GM12864 (cell line): Measurements from ENCODE around the gene GALNT17.
"Not testable (repeated sequence)": the region's sequence is repeated elsewhere in the genome, so short reads cannot be mapped to it uniquely, and the experiment has no call there.

Experiments used
- DNase-seq: peaks from one replicate; pipeline ENCODE4 v3.0.0-alpha.2; 2011; ENCODE audit warnings: low read depth
- H3K4me3 ChIP-seq: 2 replicates; pipeline ENCODE4 v1.5.1; 2011; ENCODE audit warnings: mild to moderate bottlenecking, low read depth, low read length, control low read depth
- CTCF ChIP-seq: IDR thresholded peaks from 2 replicates; pipeline ENCODE4 v1.5.1; 2011; ENCODE audit warnings: low read depth, mild to moderate bottlenecking, moderate library complexity, low read length, control low read depth, inconsistent platforms; ENCODE audit errors: missing control alignments

The GALNT17 gene

GRCh38 chr7:71627651-71628050, 495.7 kb downstream of the GALNT17 start:
- no peak for TF ChIP-seq CTCF
- no peak for DNase-seq
- no peak overlapping the region for H3K4me3 ChIP-seq

DNA sequence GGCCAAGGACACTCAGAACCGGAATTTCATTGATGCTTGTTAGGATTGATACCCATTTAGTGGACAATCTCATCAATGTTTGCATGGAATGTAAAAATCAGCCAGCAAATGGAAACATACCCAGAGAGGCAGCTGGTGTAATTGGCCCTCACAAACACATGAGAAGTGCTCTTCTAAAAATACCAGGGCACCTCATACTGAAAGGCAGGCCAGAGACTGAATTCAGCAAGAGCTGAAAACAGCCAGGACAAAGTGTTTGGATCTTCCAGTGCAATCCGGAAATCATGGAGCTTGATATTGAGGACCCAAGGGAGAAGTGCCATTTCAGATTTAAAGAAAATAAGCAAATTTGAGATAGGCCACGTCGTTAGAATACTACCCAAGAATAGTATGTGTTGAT, 498.6 kb downstream of the GALNT17 start:
- no peak for DNase-seq
- H3K4me3 ChIP-seq = no peak overlapping the region
- no peak for TF ChIP-seq CTCF

DNA sequence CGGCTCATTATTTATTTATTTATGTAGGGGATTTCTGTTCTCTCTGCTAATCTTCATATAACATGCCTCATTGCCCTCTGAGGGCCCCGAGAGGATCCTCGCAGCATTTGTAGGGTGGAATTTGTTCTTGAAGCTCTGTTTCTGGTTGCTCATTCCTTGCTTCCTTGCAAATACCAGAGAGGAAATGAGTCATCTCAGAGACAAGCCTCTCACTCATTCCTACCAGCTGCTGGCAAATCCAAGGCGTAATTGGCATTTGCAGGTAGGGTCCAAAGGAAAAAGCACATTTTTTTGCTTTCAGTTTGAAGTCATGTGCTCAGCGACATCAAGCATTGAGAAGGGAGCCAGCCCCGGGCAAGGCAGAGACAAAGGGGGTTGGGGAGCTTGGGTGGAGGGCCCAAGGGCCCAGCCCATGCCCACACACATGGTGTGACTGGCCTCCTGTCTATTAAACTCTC, 501.6 kb downstream of the GALNT17 start:
- TF ChIP-seq CTCF = no peak
- H3K4me3 ChIP-seq = no peak overlapping the region
- no peak for DNase-seq

- H3K4me3 ChIP-seq, DNase-seq: not testable (repeated sequence)
Observed at GRCh38 chr7:71635849-71636248, 503.9 kb downstream of the GALNT17 start.

DNA sequence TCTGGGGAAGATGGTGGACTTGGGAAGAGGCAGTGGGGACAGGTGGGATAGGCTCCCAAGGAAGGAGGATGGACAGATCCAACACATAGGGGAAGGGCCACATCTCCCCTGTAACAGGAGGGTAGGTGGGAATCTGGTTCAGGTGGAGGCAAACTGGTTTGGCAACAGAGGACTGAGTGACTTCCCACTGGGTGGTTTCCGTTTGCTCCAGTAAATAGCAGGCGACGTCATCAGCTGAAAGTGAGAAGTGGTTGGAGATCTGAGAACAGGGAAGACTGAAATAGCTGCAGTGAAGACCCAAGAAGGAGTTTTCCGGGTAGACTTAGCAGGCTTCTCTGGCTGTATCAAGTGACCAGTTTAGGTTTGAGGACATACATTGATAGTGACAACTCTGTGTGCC, 504.4 kb downstream of the GALNT17 start:
- no peak for DNase-seq
- H3K4me3 ChIP-seq = no peak overlapping the region
- TF ChIP-seq CTCF = no peak

DNA sequence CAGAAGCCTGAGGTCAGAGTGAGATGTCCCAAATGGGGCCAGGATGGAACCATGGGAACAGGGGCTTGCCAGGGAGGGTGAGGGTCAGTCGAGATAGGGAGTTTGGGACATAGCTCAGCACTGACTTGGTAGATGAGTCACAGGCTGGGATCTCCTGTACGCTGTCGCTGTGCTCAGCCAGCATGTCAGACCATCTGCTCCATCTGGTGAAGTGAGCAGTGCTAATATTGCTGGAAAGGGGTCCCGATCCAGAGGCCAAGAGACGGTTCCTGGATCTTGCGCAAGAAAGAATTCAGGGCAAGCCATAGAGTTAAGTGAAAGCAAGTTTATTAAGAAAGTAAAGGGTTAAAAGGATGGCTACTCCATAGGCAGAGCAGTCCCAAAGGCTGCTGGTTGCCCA, 505.6 kb downstream of the GALNT17 start:
- no peak overlapping the region for H3K4me3 ChIP-seq
- TF ChIP-seq CTCF = no peak
- DNase-seq = no peak

DNA sequence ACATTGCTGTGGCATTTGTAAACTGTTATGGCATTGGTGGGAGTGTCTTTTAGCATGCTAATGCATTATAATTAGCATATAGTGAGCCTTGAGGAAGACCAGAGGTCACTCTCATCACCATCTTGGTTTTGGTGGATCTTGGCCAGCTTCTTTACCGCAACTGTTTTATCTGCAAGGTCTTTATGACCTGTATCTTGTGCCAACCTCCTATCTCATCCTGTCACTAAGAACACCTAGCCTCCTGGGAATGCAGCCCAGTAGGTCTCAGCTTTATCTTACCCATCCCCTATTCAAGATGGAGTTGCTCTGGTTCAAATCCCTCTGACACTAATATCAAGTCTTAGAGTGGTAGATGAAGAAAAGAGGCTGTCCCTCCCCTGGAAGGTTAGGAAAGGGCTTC, 506.2 kb downstream of the GALNT17 start:
- no peak for DNase-seq
- TF ChIP-seq CTCF = no peak

More for the DNA sequence above, 506.2 kb downstream of the GALNT17 start:
- H3K4me3 ChIP-seq = no peak overlapping the region
